Gastroesophageal sphincter (tissue), 3 donors: Measurements from ENCODE around the gene SPEF2.

Experiments
- EP300 ChIP-seq: sonication (generic); formaldehyde crosslinking; IDR thresholded peaks from one replicate; pipeline ENCODE4 v1.6.1; 2017; ENCODE audit warnings: antibody characterized with exemption, mild to moderate bottlenecking
- POLR2A ChIP-seq, 2 donors: fragments of 450-650 bp; IDR thresholded peaks; one replicate each; pipeline ENCODE4 v1.6.1; 2017; ENCODE audit warnings: antibody characterized with exemption in 2 of 2, mild to moderate bottlenecking in 2 of 2, moderate library complexity in 1 of 2
- POLR2AphosphoS5 ChIP-seq: sonication (generic); formaldehyde crosslinking; IDR thresholded peaks from one replicate; pipeline ENCODE4 v1.6.1; 2017; ENCODE audit warnings: antibody characterized with exemption
- TF ChIP-seq, protein P1 (sequence below), 4 experiments: fragments of 200-600 bp in 2 of 4; fragments of 450-650 bp in 2 of 4; sonication (generic) in 1 of 4; IDR thresholded peaks; one replicate each; pipeline ENCODE4 v1.5.1; 2017 to 2019; ENCODE audit warnings: antibody characterized with exemption in 4 of 4, mild to moderate bottlenecking in 2 of 4, moderate library complexity in 2 of 4

DNA sequence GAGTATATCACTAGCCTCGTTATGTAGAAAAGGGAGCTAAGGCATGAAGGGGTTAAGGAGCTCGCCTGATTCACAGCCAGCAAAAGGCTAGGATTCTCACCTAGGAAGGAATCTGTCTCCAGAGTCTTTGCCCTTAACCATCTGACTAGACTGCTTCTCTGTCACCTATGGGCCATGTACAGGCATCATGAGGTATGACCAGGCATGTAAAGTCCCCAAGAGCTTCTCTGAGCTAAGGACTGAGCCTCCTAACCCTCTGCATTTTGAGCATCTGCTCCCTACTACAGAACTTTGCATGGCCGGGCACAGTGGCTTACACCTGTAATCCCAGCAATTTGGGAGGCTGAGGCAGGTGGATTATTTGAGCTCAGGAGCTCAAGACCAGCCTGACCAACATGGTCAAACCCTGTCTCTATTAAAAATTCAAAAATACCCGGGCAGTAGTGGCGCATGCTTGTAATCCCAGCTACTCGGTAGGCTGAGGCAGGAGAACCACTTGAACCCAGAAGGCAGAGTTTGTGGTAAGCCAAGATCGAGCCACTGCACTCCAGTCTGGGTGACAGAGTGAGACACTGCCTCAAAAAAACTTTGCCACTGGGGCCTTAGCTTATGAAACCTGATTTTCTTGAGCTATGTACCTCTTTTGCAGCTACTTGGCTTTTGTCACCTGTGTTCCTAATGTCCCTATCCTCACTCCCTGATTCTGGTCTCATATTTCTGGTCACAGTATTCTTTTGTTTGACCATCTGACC, 205.9 kb downstream of the SPEF2 start:
- no peak for TF ChIP-seq POLR2A (IDR thresholded peaks at IDR 0.05)
- TF ChIP-seq, protein P1, sequence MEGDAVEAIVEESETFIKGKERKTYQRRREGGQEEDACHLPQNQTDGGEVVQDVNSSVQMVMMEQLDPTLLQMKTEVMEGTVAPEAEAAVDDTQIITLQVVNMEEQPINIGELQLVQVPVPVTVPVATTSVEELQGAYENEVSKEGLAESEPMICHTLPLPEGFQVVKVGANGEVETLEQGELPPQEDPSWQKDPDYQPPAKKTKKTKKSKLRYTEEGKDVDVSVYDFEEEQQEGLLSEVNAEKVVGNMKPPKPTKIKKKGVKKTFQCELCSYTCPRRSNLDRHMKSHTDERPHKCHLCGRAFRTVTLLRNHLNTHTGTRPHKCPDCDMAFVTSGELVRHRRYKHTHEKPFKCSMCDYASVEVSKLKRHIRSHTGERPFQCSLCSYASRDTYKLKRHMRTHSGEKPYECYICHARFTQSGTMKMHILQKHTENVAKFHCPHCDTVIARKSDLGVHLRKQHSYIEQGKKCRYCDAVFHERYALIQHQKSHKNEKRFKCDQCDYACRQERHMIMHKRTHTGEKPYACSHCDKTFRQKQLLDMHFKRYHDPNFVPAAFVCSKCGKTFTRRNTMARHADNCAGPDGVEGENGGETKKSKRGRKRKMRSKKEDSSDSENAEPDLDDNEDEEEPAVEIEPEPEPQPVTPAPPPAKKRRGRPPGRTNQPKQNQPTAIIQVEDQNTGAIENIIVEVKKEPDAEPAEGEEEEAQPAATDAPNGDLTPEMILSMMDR (IDR thresholded peaks at IDR 0.05): no peak
- TF ChIP-seq EP300: no peak
- TF ChIP-seq POLR2AphosphoS5: no peak
